KG1 (cell line): ENCODE measurements around the gene TLN1.

Source experiments
- DNase-seq: peaks from one replicate; lab custom pipeline; 2025; lab: John Stamatoyannopoulos, UW

TLN1 gene

DNA sequence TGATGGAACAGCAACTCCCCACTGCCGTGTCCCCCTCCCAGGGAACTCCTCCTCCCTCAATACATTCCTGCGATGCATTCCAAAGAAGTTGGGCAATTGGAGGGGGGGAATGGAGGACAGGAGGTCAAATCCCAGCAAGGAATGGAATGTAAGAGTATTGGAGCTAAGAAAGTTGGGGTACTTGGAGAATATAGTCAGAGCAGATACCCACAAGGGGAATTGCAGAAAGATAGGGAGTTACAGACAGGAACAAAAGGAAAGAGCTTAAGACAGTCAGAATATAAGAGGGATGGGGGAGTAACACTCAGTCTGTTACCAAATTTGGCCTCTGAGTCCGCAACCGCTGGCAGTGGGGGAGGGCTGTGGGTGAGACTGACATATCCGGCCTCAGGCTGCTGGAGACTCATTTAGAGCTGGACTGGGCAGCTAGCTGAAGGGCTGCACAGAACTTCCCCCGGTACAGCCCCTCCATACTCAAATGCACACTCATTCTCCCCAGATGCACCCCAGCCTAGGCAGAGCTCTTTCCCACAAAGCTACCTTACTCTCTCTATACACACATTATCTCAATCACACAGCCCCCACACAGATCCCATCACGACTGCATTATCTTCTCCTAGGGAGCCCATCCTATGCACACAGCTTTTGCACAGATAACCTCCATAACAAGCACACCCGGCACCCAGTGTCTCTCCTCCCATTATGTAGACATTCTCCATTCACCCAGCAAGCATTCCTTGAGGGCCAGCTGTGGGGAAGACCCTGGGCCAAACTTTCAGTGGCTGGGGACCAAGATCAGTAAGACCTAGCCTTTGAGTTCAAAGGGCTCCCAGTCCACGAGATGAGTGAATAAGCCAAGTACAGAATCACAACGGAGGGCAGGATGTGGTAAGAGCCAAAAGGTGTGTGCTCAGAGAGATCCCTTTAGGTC lies 3.7 kb downstream of the TLN1 start:
- no peak for DNase-seq

- DNase-seq, result no peak
Measured at GRCh38 chr9:35727676-35728040, 4.3 kb downstream of the TLN1 start.

DNA sequence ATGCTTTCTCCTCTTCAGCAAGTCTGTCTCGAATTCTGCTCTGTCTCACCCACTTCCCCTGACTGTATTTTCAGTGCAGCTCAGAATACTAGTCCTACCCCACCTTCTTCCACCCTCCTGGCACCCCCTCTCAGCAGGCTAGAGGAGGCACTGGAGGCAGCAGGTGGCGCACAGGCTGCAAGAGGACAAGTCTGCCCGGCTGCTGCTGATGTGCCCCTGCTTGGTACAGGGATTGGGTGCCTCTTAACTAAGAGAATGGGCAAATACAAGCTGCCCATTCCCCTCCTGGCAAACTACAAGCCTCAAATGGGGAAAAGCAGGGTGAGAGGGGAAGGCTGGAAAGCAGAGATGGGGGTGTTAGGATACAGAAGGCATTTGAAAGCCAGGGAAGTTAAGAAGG lies 5.1 kb downstream of the TLN1 start:
- peak; percentile 58 for DNase-seq

GRCh38 chr9:35725362-35725761 lies 6.6 kb downstream of the TLN1 start:
- no peak for DNase-seq

DNA sequence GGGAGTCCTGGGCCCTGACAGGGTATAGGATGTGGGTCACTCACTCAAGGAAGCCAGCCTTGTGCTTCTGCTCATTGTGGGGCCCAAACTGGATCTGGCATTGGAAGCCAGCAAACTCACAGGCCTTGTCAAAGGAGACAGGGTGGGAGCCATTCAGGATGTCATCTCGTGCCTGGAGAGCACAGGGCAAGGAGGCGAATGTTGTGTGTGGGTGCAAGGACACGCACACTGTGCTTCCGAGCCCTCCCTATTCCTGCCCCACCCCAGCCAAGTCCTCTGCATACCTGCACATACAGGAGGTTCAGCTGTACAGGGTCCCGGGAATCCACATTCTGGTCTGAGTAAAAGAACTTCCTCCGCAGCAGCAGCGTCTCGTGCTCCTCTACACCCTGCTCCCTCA lies 8.1 kb downstream of the TLN1 start:
- no peak for DNase-seq

- no peak for DNase-seq
Measured at GRCh38 chr9:35723426-35723825, 8.6 kb downstream of the TLN1 start.

DNA sequence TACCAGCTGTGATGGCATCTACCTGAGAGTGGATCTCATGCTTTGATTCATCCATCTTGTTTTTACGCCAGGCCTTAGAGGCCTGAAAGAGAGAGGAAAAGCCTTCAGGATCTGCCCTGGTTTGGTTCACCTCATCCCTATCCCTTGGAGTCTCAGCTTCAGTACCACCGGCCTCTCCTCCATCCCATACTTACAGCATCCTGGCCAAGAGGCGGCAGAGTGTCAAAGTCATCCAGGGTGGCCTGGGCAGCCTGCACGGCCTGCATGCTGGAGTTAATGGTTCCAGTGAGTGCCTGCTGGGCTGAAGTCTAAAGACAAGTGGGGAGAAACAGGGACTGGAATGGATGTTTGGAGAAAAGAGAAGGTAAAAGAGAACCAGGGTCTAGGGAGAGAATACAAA lies 12.4 kb downstream of the TLN1 start:
- DNase-seq, result no peak

DNA sequence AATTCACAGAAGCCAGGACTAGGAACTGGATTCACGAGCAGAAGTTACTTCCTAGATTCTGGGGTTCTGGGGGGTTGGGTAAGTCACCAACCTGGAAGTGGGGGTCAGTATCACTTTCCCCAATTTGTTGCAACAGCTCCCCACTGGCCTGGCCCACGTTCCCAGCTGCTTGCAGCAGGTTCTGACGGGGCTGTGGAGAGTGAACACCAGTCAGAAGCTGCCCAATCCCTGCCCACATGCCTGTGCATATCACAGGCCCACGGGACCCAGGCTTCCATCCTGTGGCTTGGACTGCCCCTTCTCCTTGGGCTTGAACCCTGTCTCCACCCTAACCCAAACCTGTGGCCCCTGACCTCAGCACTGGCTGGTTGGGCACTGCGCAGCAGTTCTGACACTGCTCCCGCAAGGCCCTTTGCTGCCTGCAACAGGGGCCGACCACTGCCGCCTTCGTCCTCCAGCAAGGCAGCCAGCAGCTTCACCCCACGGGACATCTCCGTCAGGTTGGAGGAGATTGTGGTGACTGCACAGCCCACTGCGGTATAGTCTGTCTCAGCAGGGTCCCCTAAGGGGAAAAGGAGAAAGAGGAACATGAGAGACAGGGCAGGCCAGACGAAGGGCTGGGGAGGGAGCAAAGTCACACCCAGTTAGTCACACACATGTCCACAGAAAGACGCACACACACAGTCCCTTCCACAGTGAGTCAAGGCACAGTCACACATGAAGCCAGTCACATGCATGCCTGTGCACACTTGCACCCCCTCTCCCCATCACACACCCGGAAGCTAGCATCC lies 13.1 kb downstream of the TLN1 start:
- no peak for DNase-seq

GRCh38 chr9:35717132-35717870 lies 14.7 kb downstream of the TLN1 start:
- DNase-seq, result no peak

- no peak for DNase-seq
Measured at GRCh38 chr9:35716230-35716629, 15.8 kb downstream of the TLN1 start.

GRCh38 chr9:35714579-35715252 lies 17.3 kb downstream of the TLN1 start:
- DNase-seq, result no peak

GRCh38 chr9:35714123-35714522 lies 17.9 kb downstream of the TLN1 start:
- no peak for DNase-seq

- no peak for DNase-seq
Measured at GRCh38 chr9:35713578-35713977, 18.4 kb downstream of the TLN1 start.

GRCh38 chr9:35712762-35713400 lies 19.1 kb downstream of the TLN1 start:
- no peak for DNase-seq

DNA sequence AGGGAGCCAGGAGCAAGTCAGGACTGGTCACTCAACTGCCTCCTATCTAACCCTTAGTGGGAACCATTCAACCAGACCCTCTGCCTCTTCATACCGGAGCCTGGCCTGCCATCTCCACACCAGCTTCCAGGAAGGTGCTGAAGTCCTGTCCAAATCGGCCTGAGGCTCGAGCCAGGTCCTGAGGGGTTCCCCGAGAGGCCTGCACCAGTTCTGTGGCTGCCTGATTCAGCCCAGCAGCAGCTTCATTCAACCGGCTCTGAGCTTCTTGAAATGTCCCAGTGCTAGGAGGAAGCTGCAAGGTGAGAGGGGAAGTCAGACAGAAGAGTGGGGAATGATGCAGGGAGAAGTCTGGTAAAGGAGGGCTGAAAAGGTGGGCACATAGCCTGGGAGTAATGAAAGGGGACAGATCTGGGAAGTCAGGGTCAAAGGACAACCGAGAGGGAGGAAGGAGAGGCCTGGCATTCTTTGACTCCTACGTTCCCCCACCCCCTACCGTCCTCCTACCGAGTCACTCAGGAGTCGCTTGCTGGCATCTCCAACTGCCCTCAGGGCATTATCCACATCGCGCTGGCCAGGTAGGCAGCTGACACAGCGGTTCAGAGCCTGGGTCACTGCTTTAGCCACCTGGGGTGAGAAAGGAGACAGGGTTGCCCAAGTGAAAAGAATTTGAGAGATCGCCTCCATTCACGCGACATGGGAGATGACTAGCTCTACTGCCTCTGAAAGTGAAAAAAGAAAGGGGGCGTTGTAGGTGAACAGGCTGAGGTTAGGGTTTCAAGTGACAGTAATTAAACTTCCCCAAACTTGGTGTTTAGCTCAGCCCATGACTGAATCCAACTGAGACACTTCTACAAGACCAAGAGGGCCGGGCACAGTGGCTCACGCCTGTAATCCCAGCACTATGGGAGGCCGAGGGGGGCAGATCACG lies 20.2 kb downstream of the TLN1 start:
- DNase-seq, result no peak

DNA sequence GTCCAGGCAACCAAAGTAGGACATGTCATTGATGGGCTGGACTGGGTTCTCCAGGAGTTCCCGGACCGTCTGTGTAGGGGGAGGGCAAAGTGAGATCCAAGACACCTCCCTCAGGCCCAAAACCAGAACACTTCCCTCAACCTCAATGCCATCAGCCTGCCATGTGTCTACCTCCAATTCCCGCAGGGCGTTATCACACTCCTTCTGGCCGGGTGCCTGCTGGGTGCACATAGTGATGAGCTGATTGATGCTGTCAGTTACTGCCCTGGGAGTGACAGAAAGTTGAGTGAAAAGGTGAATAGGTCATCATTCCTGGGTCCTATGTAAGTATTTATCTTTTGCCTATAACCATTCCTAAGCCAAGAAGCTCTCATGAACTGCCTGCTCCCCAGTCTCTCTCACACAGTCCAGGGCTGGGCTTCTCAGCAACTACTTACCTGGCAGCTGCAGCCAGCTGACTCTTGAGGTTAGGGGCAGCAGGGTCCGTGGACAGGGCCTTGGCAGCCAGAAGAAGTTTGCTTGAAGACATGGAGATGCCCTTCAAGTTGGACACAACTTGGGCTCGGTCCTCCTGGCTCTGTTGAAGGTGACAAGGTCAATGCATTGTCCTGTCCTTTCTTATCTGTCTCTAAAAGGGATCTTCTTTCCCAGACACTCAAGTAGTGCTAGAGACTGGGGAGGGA lies 21.0 kb downstream of the TLN1 start:
- DNase-seq, result no peak

GRCh38 chr9:35708146-35708545 lies 23.8 kb downstream of the TLN1 start:
- no peak for DNase-seq

DNA sequence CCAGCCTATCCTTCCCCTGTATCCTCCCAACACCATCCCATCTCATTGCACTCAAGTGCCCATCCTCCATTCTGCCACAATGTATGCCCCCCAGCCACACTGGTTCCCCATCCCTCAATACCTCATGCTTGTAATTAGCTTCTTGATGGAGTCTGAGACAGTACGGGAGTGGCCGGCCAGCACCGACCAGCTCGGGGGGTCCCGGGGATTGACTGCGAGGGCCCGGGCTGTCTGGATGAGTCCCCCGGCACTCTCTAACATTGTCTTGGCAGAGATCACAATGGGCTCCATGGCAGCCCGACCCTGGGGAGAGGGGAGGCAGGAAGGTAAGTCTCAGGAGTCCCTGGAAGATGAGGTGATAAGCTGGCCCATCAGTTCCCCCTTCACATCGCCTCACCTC lies 25.0 kb downstream of the TLN1 start:
- DNase-seq, result no peak

DNA sequence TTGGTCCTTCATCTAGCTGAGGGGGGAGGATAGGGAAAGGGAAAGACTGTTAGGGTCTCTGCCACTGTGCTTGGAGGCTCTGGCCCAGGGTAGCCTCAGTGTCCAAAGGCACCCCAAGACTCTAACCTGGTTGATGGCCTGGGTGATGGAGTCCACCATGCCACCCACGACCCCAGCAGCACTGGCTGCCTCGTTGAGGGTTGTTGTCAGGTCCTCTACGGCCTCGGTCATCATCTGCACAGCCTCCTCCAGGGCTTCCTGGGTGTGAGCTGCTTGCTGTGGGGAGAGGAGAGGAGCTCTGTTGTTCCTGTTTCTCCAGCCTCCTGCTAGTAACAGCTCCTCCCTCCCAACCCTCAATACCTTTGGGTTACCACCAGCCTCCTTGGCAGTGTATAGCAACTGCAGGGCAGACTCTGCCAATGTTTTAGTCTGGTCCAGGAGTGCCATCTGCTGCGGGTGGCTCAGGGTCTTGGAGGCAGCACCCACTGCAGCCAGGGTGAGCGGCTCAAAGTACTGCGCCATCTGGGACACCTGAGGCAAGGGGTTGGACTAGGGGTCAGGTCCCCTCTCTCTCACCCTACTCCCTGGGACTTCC lies 26.1 kb downstream of the TLN1 start:
- DNase-seq, result no peak
